Type B pancreatic cell (in vitro differentiated cells): ENCODE data around the gene GYPC. TPM values are rescaled to one million over a fixed set of nuclear protein-coding genes. Genes with fewer than 3 reads are reported as not detected.

Experiments
- DNase-seq: peaks from one replicate; pipeline ENCODE4 v3.0.0; 2021; ENCODE audit warnings: mixed read lengths; ENCODE audit not compliant: unreplicated experiment; ENCODE audit errors: extremely low spot score
- H3K27ac Mint-ChIP-seq: 2 replicates; pipeline ENCODE4 v1.8.0; 2021; ENCODE audit warnings: mild to moderate bottlenecking, mixed read lengths
- H3K27me3 Mint-ChIP-seq: 2 replicates; pipeline ENCODE4 v1.8.0; 2021; ENCODE audit warnings: mixed read lengths
- H3K36me3 Mint-ChIP-seq: 2 replicates; pipeline ENCODE4 v1.8.0; 2021; ENCODE audit warnings: mixed read lengths
- H3K4me1 Mint-ChIP-seq: one replicate; pipeline ENCODE4 v1.8.0; 2021; ENCODE audit warnings: mixed read lengths; ENCODE audit not compliant: unreplicated experiment
- H3K4me3 Mint-ChIP-seq: 2 replicates; pipeline ENCODE4 v1.8.0; 2021; ENCODE audit warnings: mild to moderate bottlenecking, mixed read lengths
- H3K9me3 Mint-ChIP-seq: 2 replicates; pipeline ENCODE4 v1.8.0; 2021; ENCODE audit warnings: mixed read lengths
- total RNA-seq: library from RNA; stranded (reverse); gene quantifications from 2 replicates; pipeline ENCODE4 v1.2.1, GENCODE V29; 2021; ENCODE audit warnings: low replicate concordance
- TF ChIP-seq, protein P1 (sequence below): fragments of 200-600 bp; sonication (generic); conservative IDR thresholded peaks from 2 replicates; pipeline ENCODE4 v1.5.0; 2021; ENCODE audit warnings: antibody characterized with exemption, mild to moderate bottlenecking

The GYPC gene
- total RNA-seq, 1 donor from 2014 or later = 45.5 TPM

DNA sequence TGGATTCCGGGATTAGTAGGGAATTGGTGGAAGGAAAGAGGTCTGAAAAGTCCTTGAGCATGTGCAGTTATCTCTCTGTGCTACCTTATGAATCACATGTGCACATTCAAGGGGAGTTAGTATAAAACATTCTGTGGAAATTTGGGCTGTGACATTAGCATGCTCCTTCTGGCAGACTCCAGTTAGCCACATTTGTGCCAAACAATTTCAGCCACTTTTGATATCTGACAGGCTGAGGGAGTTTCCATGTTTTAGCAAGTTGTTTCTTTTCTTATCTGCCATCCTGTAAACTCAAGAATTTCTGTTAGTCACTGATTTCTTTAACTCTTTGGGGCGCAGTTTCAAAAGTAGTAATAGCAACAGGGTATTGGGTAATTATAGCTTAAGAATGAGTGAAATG, 28.3 kb upstream of the GYPC start:
- Mint-ChIP-seq H3K27ac (no peak overlapping the region), H3K36me3 (no peaks in the 10 kb centered on the region), H3K9me3 (no peaks in the 10 kb centered on the region), H3K4me1 (no peaks in the 10 kb centered on the region), H3K27me3 (no peaks in the 10 kb centered on the region), H3K4me3 (no peak overlapping the region)
- no peak for DNase-seq
- TF ChIP-seq, protein P1, sequence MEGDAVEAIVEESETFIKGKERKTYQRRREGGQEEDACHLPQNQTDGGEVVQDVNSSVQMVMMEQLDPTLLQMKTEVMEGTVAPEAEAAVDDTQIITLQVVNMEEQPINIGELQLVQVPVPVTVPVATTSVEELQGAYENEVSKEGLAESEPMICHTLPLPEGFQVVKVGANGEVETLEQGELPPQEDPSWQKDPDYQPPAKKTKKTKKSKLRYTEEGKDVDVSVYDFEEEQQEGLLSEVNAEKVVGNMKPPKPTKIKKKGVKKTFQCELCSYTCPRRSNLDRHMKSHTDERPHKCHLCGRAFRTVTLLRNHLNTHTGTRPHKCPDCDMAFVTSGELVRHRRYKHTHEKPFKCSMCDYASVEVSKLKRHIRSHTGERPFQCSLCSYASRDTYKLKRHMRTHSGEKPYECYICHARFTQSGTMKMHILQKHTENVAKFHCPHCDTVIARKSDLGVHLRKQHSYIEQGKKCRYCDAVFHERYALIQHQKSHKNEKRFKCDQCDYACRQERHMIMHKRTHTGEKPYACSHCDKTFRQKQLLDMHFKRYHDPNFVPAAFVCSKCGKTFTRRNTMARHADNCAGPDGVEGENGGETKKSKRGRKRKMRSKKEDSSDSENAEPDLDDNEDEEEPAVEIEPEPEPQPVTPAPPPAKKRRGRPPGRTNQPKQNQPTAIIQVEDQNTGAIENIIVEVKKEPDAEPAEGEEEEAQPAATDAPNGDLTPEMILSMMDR = no peak

DNA sequence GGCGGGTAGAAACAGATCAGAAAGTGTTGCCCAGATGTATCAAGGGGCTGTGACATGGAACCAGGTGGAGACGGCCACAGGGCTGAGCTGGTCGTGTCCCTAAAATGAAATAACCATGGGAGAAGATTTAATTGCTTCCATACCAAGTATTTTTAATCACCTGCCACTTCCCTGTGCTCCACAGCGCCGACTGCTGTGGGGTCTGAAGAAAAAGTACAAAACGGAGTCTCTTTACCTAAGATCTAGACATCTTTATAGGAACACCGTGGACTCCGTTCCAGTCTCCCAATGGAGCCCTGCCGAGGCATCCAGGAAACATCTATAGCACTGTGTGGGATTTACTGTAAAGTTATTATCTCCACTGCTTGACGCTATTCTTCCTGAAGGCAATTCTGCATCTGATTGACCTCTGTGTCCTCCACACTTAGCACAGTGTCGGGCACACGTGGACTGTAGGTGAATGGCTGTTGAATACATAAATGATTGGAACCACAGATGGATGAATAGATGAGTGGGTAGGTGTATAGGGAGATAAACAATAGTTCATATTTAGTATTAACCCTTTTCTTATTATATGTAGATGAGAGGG, 21.6 kb upstream of the GYPC start:
- H3K4me3 Mint-ChIP-seq = no peak overlapping the region
- no peak for DNase-seq
- H3K36me3 Mint-ChIP-seq = no peaks in the 10 kb centered on the region
- H3K9me3 Mint-ChIP-seq = peaks cover 4% of the 10 kb centered on the region
- H3K27me3 Mint-ChIP-seq = peaks cover 14% of the 10 kb centered on the region
- TF ChIP-seq, protein P1 = peak; percentile 63
- H3K4me1 Mint-ChIP-seq = no peaks in the 10 kb centered on the region
- H3K27ac Mint-ChIP-seq = no peak overlapping the region

DNA sequence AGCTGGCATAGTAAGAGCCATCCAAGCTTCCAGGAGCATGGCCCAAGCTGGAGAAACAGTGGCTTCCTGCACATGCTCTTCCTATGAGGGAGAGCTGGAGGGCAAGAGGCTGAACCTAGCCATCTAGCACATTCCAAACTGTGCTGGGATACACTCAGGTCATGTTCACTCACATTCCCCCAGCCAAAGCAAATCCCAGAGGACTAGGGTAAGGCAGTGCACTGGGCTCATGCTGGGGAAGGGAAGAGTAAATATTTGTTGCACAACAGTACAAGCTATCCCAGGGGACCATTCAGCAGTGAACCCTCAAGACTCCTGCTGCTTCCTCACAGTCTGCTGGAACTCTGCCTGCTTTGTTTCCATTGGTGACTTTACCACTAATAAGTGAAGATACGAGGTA, 20.7 kb upstream of the GYPC start:
- H3K36me3 Mint-ChIP-seq = no peaks in the 10 kb centered on the region
- peaks cover 14% of the 10 kb centered on the region for H3K27me3 Mint-ChIP-seq
- DNase-seq = no peak
- no peak overlapping the region for H3K4me3 Mint-ChIP-seq
- H3K9me3 Mint-ChIP-seq = peaks cover 4% of the 10 kb centered on the region
- no peaks in the 10 kb centered on the region for H3K4me1 Mint-ChIP-seq
- TF ChIP-seq, protein P1 = no peak
- no peak overlapping the region for H3K27ac Mint-ChIP-seq

DNA sequence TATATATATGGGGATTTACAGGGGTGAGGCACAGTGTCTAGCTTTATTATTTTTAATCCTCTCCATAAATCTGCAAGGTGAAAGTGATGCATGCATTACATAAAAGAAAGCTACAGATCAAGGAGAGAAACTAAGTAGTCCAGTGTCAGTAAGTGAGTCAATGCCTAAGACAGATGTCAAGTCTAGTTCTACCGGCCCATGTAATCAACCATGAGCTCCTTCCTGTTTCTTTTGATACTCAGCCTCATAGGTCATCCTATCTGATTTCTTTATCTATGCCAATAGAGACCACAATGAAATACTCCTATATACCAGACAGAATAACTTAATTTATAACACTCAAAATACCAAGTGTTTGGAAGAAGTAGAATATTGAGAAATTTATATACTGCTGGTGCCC, 20.2 kb upstream of the GYPC start:
- no peak for DNase-seq
- H3K36me3 Mint-ChIP-seq = no peaks in the 10 kb centered on the region
- H3K9me3 Mint-ChIP-seq = peaks cover 4% of the 10 kb centered on the region
- no peak overlapping the region for H3K27ac Mint-ChIP-seq
- H3K4me3 Mint-ChIP-seq = no peak overlapping the region
- H3K4me1 Mint-ChIP-seq = no peaks in the 10 kb centered on the region
- TF ChIP-seq, protein P1 = no peak
- H3K27me3 Mint-ChIP-seq = peaks cover 14% of the 10 kb centered on the region

DNA sequence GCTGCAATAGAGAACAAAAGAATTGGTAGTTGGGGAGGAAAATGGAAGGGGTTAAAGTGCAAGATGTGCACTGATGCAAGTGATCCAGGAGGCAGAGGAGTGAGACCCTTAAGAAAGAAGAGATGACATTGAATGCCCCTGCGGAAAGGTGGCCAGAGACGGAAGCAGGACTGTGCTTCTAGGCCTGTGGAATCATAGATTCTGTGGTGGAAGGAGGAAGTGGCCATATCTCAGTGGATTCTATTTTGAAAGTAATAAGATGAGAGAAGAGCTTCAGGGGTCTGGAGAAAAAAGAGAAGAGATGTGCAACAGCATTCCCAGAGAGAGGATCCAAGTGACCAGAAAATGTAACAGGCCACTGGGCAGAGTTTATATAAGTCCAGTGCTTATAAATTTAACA, 18.6 kb upstream of the GYPC start:
- Mint-ChIP-seq H3K9me3 (peaks cover 4% of the 10 kb centered on the region), H3K4me3 (no peak overlapping the region), H3K4me1 (no peaks in the 10 kb centered on the region), H3K36me3 (no peaks in the 10 kb centered on the region), H3K27ac (no peak overlapping the region), H3K27me3 (peaks cover 17% of the 10 kb centered on the region)
- DNase-seq = no peak
- TF ChIP-seq, protein P1 = no peak

DNA sequence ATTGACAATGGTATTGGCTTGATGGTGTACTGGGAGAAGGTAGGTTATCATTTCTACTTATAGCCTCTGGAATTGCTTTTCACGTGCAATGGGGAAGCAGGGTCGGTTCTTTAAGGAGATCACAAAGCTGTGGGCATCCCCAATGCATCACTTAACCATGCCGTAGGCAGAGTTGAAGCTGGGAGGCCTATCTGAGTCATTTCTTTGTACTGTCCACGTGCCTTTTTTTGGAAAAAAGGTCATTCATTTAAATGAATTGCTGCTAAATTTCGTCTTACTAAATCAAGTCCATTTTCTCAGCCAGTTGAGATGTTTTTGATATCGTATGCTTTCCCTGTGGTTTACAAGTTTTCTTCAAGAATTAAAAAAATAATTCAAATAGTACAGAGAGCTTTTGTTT, 17.2 kb upstream of the GYPC start:
- no peak overlapping the region for H3K27ac Mint-ChIP-seq
- peaks cover 4% of the 10 kb centered on the region for H3K9me3 Mint-ChIP-seq
- no peak for DNase-seq
- TF ChIP-seq, protein P1 = no peak
- H3K27me3 Mint-ChIP-seq = peaks cover 15% of the 10 kb centered on the region
- H3K4me1 Mint-ChIP-seq = no peaks in the 10 kb centered on the region
- no peaks in the 10 kb centered on the region for H3K36me3 Mint-ChIP-seq
- H3K4me3 Mint-ChIP-seq = no peak overlapping the region
